HL-60 (cell line): ENCODE results near the gene BLM.

ENCODE experiments used
- DNase-seq, 2 experiments: peaks; one replicate each; pipeline ENCODE4 v3.0.0-alpha.2; 2010 to 2020; ENCODE audit warnings: low read depth in 1 of 2, low spot score in 1 of 2
- H3K27ac ChIP-seq: fragments of 250-450 bp; sonication (Bioruptor Pico); replicated peaks from 2 replicates; pipeline ENCODE4 v1.5.1; 2020; ENCODE audit warnings: mild to moderate bottlenecking, moderate library complexity
- H3K27me3 ChIP-seq: fragments of 250-450 bp; sonication (Bioruptor Pico); 2 replicates; pipeline ENCODE4 v1.5.1; 2021; ENCODE audit warnings: mild to moderate bottlenecking, moderate library complexity; ENCODE audit not compliant: insufficient read depth, poor library complexity, severe bottlenecking
- H3K4me3 ChIP-seq: replicated peaks from 2 replicates; pipeline ENCODE4 v1.5.1; 2011; ENCODE audit warnings: mild to moderate bottlenecking, control low read depth, low read length; ENCODE audit not compliant: insufficient read depth
- GABPA ChIP-seq: IDR thresholded peaks from 2 replicates; pipeline ENCODE4 v1.6.1; 2012; ENCODE audit warnings: low read depth
- POLR2AphosphoS5 ChIP-seq: IDR thresholded peaks from 2 replicates; pipeline ENCODE4 v1.6.1; 2012; ENCODE audit warnings: low read depth
- SPI1 ChIP-seq: IDR thresholded peaks from 2 replicates; pipeline ENCODE4 v1.6.1; 2012; ENCODE audit warnings: low read depth, mild to moderate bottlenecking, borderline replicate concordance
- TF ChIP-seq, protein P1 (sequence below): IDR thresholded peaks from 2 replicates; pipeline ENCODE4 v1.6.1; 2012; ENCODE audit warnings: low read depth; ENCODE audit not compliant: insufficient replicate concordance
- TF ChIP-seq, protein P2 (sequence below): IDR thresholded peaks from one replicate; pipeline ENCODE4 v1.5.1; 2011; ENCODE audit warnings: low read length, control low read depth, inconsistent platforms; ENCODE audit not compliant: insufficient read depth

The BLM gene

DNA sequence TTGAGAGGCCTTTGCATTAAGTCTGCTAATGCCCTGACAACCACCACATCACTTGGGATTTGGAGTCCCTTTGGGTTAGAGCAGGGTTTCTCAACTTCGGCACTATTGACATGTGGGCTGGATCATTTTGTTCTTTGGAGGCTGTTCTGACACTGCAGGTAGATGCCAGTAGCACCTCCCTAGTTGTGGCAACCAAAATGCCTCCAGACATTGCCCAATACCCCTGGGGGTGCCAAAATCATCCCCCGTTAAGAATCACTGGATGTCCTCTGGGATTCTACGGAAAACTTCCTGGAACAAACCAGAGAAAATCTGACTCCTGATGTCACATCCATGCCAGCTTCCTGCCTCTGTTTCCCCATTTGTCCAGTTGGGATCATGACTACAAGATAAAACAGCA is 37.2 kb upstream of the BLM start:
- Histone ChIP-seq H3K4me3 (no peak overlapping the region), H3K27me3 (no peaks in the 10 kb centered on the region), H3K27ac (no peak overlapping the region)
- no peak for DNase-seq
- TF ChIP-seq, protein P1, sequence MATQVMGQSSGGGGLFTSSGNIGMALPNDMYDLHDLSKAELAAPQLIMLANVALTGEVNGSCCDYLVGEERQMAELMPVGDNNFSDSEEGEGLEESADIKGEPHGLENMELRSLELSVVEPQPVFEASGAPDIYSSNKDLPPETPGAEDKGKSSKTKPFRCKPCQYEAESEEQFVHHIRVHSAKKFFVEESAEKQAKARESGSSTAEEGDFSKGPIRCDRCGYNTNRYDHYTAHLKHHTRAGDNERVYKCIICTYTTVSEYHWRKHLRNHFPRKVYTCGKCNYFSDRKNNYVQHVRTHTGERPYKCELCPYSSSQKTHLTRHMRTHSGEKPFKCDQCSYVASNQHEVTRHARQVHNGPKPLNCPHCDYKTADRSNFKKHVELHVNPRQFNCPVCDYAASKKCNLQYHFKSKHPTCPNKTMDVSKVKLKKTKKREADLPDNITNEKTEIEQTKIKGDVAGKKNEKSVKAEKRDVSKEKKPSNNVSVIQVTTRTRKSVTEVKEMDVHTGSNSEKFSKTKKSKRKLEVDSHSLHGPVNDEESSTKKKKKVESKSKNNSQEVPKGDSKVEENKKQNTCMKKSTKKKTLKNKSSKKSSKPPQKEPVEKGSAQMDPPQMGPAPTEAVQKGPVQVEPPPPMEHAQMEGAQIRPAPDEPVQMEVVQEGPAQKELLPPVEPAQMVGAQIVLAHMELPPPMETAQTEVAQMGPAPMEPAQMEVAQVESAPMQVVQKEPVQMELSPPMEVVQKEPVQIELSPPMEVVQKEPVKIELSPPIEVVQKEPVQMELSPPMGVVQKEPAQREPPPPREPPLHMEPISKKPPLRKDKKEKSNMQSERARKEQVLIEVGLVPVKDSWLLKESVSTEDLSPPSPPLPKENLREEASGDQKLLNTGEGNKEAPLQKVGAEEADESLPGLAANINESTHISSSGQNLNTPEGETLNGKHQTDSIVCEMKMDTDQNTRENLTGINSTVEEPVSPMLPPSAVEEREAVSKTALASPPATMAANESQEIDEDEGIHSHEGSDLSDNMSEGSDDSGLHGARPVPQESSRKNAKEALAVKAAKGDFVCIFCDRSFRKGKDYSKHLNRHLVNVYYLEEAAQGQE, result no peak
- TF ChIP-seq GABPA (no peak), SPI1 (no peak), POLR2AphosphoS5 (no peak)
- TF ChIP-seq, protein P2, sequence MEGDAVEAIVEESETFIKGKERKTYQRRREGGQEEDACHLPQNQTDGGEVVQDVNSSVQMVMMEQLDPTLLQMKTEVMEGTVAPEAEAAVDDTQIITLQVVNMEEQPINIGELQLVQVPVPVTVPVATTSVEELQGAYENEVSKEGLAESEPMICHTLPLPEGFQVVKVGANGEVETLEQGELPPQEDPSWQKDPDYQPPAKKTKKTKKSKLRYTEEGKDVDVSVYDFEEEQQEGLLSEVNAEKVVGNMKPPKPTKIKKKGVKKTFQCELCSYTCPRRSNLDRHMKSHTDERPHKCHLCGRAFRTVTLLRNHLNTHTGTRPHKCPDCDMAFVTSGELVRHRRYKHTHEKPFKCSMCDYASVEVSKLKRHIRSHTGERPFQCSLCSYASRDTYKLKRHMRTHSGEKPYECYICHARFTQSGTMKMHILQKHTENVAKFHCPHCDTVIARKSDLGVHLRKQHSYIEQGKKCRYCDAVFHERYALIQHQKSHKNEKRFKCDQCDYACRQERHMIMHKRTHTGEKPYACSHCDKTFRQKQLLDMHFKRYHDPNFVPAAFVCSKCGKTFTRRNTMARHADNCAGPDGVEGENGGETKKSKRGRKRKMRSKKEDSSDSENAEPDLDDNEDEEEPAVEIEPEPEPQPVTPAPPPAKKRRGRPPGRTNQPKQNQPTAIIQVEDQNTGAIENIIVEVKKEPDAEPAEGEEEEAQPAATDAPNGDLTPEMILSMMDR, result no peak

DNA sequence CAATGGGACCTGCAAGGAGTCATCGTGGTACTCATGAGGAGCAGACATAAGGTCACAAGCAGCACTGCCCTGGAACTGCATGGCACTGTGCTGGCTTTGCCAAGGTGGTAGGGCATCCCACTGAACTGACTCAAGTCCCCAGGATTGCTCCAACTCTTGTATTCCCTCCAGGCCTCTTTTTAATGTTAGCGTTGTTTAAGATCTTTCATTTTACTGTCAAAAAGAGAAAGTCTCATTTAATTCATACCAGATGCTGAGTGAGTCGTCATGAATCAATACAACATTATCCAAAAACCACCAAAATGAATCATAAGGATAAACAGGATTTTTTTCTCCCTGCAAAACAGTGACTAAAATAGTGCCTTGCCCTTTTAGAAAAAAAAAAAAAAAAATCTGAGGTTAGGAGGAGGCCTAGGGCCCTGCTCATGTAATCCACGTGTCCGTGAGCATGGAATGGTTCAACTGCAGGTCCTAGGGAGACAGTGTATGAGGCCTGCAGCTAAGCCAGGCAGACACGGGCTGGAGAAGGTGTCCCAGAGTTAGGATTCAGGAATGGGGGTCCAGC is 36.7 kb upstream of the BLM start:
- TF ChIP-seq, protein P1, result no peak
- TF ChIP-seq SPI1 (no peak), GABPA (no peak), POLR2AphosphoS5 (no peak)
- TF ChIP-seq, protein P2, result no peak
- no peak overlapping the region for H3K27ac ChIP-seq
- DNase-seq, result no peak
- no peaks in the 10 kb centered on the region for H3K27me3 ChIP-seq
- no peak overlapping the region for H3K4me3 ChIP-seq

DNA sequence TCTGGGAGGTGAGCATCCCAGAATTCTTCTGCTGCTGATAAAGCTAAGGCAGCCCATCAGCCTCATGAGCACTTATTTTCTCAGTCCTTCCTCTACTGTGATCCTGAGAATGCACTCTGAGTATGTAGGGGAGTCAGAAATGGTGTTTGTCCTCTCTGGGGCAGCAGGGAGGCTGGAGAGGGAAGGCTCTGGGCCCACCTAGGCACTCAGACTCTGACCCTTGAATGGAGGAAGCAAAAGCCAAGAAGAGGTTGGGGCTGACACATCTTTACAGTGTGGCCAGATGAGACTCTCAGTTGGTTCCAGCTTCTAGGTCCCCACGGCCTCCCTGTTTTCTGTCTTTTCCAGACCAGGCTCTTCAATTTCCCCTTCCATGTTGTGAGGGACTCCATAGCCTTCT is 36.1 kb upstream of the BLM start:
- no peak overlapping the region for H3K27ac ChIP-seq
- TF ChIP-seq SPI1 (no peak), GABPA (no peak), POLR2AphosphoS5 (no peak)
- TF ChIP-seq, protein P1, result no peak
- TF ChIP-seq, protein P2, result no peak
- H3K4me3 ChIP-seq, result no peak overlapping the region
- no peaks in the 10 kb centered on the region for H3K27me3 ChIP-seq
- no peak for DNase-seq
